Urinary bladder (tissue), 4 donors: Measurements from ENCODE around the gene NUP62. TPM values are rescaled to one million over a fixed set of nuclear protein-coding genes. Genes with fewer than 3 reads are reported as not detected.

Experiments used
- DNase-seq: peaks from one replicate; pipeline ENCODE4 v3.0.0-alpha.2; 2015; ENCODE audit errors: extremely low spot score
- H3K27ac ChIP-seq: one replicate; pipeline ENCODE4 v1.5.1; 2013; ENCODE audit warnings: low read depth, mild to moderate bottlenecking, moderate library complexity
- H3K36me3 ChIP-seq: one replicate; pipeline ENCODE4 v1.6.1; 2013; ENCODE audit warnings: mild to moderate bottlenecking, moderate library complexity; ENCODE audit not compliant: insufficient read depth
- H3K4me1 ChIP-seq: one replicate; pipeline ENCODE4 v1.6.1; 2013; ENCODE audit warnings: mild to moderate bottlenecking, moderate library complexity; ENCODE audit not compliant: insufficient read depth
- H3K4me3 ChIP-seq: one replicate; pipeline ENCODE4 v1.5.1; 2013; ENCODE audit warnings: low read depth, low read length
- WGBS: extraction: QIAGEN DNeasy Blood & Tissue Kit; methylation state at CpG from one replicate; pipeline ENCODE4 v1.1.7; 2013; 5-methylcytosine and 5-hydroxymethylcytosine counted together
- polyA plus RNA-seq: library from polyadenylated mRNA; stranded (reverse); fragments of 200-250 nt; gene quantifications from one replicate; pipeline ENCODE4 v1.2.3, GENCODE V29; 2013
- total RNA-seq: library from RNA; depleted of rRNA; stranded (reverse); fragments of >200 nt; gene quantifications from one replicate; pipeline ENCODE4 v1.2.3, GENCODE V29; 2014
- donor health status: healthy with polysubstance abuse.
- donor health status: healthy.

NUP62 gene
- total and polyA plus RNA-seq, 2 donors: 22.7 to 40.5 TPM

DNA sequence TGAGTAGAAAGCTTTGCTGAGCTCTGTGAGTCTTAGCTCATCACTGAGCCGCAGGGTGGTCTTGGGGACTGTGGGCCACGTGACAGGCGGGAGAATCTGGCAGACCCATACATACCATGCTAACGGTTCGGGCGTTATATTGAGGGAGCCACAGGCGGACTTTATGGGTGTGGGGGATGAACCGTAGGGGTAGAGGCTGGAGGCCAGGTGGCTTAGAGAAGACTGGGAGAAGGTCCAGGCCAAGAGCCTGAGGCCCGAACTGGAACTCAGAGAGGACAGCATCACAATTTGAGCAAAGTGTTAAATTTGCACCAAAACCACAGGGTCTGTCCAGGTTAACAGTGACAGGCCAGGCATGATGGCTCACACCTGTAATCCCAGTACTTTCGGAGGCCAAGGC, 15.6 kb downstream of the NUP62 start:
- H3K36me3 ChIP-seq: no peaks in the 10 kb centered on the region
- H3K27ac ChIP-seq: no peak overlapping the region
- no peak for DNase-seq
- 86% methylated on average over 10 of the region's 10 CpGs for WGBS
- no peaks in the 10 kb centered on the region for H3K4me1 ChIP-seq
- H3K4me3 ChIP-seq: no peak overlapping the region

DNA sequence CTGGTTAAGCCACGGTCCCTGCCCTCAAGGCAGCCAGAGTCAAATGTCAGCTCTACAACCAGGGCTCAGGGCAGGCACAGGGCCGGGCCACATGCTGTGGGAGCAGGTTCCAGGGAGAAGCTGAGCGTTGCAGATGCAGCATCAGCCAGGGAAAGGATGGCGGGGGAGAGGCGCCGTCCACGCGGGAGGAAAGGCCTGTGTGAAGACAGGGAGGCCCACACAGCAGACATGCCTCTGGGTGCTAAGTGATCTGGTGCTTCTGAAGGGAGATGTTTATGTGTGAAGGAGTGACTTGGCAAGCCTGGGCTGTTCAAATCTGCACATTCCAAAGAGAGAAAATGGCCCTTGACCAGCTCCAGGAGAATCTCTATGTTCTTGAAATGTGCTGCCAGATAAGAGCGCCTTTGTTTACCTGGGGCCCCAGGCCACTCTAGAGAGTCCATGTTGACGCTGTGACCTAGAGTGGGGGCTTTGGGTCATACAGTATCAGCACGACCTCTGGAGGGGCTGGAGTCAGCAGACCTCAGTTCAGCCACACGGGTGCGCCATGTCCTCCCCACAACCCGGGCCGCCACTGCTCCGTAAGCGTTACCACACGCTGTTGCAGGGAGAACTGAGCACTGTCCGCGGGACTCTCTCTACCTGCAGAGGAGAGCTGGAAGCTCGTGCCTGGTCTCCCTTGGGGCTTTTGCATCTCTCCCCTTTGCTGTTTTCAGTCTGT, 16.2 kb downstream of the NUP62 start:
- no peaks in the 10 kb centered on the region for H3K4me1 ChIP-seq
- H3K27ac ChIP-seq: no peak overlapping the region
- DNase-seq: no peak
- no peaks in the 10 kb centered on the region for H3K36me3 ChIP-seq
- H3K4me3 ChIP-seq: no peak overlapping the region
- 81% methylated on average over 21 of the region's 21 CpGs for WGBS

DNA sequence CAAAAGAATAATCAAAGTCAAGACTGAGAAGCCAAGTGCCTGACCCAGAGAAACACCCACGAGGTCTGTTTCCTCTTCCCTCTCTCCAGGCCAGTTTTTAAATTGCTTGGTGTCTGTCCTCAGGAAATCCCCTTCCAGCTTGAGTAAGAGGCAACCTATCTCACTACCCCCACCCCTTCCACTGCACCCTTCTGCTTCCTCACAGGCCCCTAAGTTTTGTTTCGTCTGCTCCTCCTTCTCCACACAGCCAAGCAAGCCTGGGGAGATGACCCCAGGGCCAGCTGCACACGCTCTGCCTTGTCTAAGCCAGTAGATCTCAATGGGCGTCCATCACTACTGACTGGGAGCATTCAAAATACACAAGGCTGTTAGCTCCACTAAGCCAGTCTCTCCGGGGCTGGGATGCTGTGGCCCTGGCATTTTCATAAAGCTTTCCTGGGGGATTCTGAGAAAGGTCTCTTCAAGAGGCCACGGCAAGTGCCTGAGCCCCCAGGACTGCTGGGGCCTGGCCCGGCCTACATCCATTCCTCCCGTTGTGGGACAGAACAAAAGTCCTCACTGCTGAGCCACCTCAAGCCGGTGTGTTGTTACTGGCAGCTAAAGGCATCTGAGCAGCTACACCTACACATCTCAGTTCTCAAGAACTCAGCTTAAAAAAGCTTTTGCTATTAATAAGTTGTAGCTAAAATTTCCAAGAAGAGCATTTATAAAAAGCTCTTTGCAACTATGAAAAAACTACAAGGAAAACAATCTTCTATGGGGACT, 17.7 kb downstream of the NUP62 start:
- H3K4me3 ChIP-seq: no peak overlapping the region
- no peak overlapping the region for H3K27ac ChIP-seq
- 72% methylated on average over 9 of the region's 9 CpGs for WGBS
- no peak for DNase-seq
- no peaks in the 10 kb centered on the region for H3K4me1 ChIP-seq
- no peaks in the 10 kb centered on the region for H3K36me3 ChIP-seq

DNA sequence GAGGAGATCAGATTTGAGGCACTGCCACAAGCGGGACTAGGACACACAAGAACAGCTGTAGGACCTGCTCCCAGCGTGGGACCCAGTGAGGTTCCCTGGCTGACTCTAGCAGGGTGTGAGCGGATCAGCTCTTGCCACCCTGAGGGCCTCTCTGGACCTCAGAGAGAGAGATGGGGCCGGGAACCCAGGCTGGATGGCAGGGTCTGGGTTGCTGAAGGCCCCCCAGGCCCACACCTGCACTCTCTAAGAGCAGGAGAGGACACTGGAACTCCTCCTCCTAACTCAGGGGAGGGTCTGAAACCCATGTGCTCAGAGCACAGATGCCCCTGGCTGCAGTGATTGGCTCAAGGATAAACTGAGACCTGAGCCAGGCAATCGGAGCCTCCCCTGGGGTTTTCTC, 19.1 kb downstream of the NUP62 start:
- H3K36me3 ChIP-seq: no peaks in the 10 kb centered on the region

DNA sequence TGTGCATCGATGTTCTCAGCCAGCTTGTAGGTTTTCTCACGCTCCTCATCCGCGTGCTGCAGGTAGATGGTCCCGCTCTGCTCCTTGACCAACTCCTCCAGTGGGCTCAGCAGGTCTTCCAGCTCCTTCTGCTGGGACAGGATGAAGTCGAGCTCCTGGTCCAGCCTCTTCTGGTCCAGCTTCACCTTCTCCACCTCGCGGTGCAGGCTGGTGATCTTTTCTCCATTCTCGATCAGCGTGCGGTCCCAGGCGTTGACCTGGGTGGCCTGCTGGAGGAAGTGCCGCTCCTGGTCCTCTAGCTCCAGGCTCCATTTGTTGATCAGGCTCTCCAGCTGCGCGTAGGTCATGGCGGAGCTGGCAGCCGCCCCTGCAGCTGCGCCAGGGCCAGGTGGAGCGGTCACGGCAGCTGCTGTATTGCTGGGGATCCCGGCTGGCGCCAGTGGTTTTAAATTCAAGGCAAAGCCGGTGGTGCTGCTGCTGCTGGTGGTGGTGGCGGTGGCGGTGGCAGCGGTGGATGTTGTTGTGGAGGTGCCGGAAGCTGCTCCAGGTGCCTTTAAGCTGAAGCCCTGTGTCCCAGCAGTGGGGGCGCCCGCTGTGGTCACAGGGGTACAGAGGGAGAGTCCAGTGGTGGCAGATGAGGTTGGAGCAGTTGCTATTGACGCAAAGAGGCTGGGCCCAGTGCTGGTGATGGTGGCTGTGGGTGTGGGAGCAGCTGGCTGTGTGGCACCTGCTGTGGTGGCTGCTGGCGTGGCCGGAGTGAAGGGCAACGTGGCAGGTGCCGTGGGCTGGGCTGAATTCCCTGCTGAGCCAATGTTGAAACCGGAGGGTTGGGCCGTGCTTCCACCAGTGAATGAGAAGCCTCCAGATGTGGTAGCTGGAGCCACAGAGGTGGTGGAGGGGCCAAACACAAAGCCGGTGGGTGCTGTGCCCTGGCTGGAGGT, 20.6 kb downstream of the NUP62 start:
- 97% methylated on average over 37 of the region's 37 CpGs for WGBS
- Histone ChIP-seq H3K36me3 (no peaks in the 10 kb centered on the region), H3K27ac (no peak overlapping the region), H3K4me3 (no peak overlapping the region), H3K4me1 (no peaks in the 10 kb centered on the region)
- no peak for DNase-seq

More for the DNA sequence above, 19.1 kb downstream of the NUP62 start:
- Histone ChIP-seq H3K4me1 (no peaks in the 10 kb centered on the region), H3K27ac (no peak overlapping the region), H3K4me3 (no peak overlapping the region)
- DNase-seq: no peak
- 91% methylated on average over 5 of the region's 5 CpGs for WGBS

GRCh38 chr19:49907745-49908446, 21.4 kb downstream of the NUP62 start:
- Histone ChIP-seq H3K36me3 (no peaks in the 10 kb centered on the region), H3K4me3 (no peak overlapping the region), H3K4me1 (no peaks in the 10 kb centered on the region), H3K27ac (no peak overlapping the region)
- DNase-seq: no peak
- WGBS: 93% methylated on average over 23 of the region's 23 CpGs

GRCh38 chr19:49906879-49907564, 22.3 kb downstream of the NUP62 start:
- H3K4me3 ChIP-seq: no peak overlapping the region
- no peak overlapping the region for H3K27ac ChIP-seq
- no peaks in the 10 kb centered on the region for H3K36me3 ChIP-seq
- WGBS: 89% methylated on average over 16 of the region's 16 CpGs
- no peak for DNase-seq
- H3K4me1 ChIP-seq: no peaks in the 10 kb centered on the region

DNA sequence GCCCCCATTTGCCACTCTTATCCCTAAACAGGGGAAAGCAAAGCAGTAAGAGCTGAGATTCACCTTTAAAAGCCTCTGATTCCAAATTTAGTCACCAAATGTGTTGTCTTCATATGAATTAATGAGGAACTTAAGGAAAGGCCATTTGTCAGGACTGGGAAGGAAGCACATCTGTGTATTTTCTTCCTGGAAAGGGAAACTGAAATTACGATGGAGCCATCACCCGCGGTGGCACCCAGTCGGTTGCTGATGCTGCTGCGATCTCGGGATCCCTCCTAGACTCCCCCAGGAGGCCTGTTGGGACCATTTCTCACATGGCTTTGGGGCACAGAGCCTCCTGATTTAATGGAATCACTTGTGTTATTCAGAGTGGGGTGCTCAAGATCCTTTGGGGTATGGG, 25.2 kb downstream of the NUP62 start:
- Histone ChIP-seq H3K36me3 (no peaks in the 10 kb centered on the region), H3K27ac (no peak overlapping the region), H3K4me1 (no peaks in the 10 kb centered on the region), H3K4me3 (no peak overlapping the region)
- no peak for DNase-seq
- WGBS: 64% methylated on average over 6 of the region's 6 CpGs

DNA sequence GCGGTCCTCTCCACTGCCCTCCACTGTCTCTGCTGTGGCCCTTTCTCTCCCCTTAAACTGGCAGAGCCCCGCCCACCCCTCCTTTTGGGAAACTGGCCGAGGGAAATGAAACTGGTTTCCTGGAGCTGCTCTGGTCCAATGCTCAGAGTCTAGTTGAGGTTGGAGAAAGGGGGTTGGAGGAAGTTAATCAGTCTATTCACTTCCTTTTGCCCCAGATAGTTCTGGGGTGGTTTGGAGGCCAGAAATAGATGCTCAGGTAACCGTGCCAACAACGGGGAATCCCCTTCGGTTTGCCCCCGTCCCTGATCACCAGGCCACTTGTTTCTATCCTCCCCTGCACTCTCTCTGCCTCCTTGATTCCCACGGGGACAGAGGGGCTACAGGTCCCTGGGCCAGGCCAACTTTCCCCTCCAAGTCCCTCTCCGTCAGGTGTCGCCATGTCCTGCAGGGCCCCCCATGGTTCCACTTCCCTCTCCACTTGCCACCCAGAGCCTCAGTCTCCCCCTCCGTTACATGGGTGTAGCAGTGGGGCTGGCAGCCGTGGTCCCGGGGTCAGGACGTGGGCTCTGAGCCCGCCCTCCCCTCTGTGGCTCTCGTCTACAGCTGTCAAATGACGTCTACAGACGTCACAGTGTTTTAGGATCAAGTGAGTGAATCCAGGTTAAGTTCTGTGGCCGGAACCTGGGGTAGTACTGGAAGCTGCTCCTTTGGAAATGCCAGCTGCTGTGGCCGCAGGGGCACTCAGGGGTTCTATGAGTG, 32.3 kb downstream of the NUP62 start, which contains the start of gene IL4I1:
TSS of gene IL4I1 (minus strand) at position 25 of the 759 bp plus-strand sequence. CDS start 727 bp downstream, outside the sequence.
- DNase-seq: no peak
- H3K4me3 ChIP-seq: no peak within 1 kb of the TSS
- H3K36me3 ChIP-seq: no peaks in the 10 kb centered on the region
- H3K27ac ChIP-seq: no peak within 1 kb of the TSS
- H3K4me1 ChIP-seq: no peaks in the 10 kb centered on the region
- 39% methylated on average over 20 of the region's 20 CpGs for WGBS

DNA sequence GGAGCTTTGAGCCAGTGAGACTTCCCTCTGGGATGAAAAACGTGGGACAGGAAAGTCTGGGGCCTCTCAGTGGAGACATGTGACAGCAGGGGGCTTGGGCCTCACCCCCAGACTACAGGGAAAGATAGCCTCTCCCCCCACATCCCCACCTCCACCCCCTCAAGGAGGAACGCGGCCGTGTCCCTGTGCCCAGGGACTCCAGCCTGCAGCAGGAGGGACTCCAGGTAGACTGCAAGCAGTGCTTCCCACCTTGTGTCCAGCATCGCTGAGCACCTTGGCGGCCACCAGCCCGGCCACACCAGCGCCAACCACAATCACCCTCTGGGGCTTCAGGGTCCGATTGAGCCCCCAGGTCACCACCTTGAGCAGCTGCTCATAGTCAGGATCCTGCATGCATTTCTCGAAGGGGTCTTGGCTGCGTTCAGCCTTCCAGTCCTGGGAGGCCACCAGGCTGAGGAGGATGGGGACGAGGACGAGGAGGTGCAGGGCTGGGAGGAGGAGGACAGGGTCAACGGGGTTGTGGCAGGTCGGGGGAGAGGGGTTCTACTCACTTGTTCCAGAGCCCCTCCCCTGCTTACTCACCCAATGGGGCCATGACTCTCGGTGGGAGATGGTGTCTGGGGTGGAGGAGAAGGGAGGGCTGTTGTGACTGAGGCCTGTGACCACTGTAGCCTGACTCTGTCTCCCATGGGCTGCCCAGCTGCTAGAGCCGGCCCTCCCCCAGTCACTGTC, 33.6 kb downstream of the NUP62 start:
- no peak overlapping the region for H3K27ac ChIP-seq
- no peak overlapping the region for H3K4me3 ChIP-seq
- H3K4me1 ChIP-seq: no peaks in the 10 kb centered on the region
- 66% methylated on average over 17 of the region's 17 CpGs for WGBS
- DNase-seq: no peak
- no peaks in the 10 kb centered on the region for H3K36me3 ChIP-seq

DNA sequence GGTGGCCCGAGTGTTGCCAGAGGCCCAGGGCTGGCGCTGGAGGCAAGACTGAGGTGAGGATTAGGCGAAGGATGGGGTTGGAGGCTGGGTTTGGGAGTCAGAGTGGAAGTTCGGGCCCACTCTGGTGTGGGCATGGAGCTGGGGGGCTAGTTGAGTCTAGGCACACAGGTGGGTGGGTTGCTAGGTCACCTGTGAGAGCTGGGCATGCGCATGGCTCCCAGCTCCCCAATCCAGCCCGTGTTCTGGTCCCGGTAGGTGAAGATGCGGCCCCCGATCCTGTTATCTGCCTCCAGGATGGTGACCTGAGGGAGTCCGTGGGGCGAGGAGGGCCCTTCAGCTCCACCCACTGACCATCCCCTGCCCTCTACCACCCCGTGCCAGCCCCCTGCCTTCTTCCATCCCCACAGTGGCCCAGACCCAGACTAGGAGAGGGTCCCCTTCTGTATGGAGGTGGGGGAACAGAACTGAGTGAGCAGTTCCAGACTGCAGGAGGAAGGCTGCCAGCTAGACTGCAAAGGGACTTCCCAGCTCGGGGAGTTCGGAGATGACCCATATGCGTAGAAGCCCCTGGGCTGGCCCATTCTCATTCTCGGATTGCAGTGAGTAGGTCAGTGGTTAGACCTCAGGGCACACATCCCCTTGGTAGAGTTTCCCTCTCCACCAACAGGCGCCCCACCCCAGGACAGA, 34.3 kb downstream of the NUP62 start:
- WGBS: 81% methylated on average over 17 of the region's 17 CpGs
- no peak for DNase-seq
- Histone ChIP-seq H3K36me3 (no peaks in the 10 kb centered on the region), H3K27ac (no peak overlapping the region), H3K4me1 (no peaks in the 10 kb centered on the region), H3K4me3 (no peak overlapping the region)
